ENCODE data around the gene EEF2KMT.
A peak's percentile ranks its signal among the peaks of the same experiment; 100 is the strongest.

EEF2KMT gene

GRCh38 chr16:5041600-5042133 is 55.9 kb downstream of the EEF2KMT start:
- DNase-seq (ENCODE audit: low read depth) = peak; percentile 40

- DNase-seq (ENCODE audit: low read depth) = no peak
Measured at GRCh38 chr16:5040451-5040850, 57.1 kb downstream of the EEF2KMT start.

- no peak for DNase-seq (ENCODE audit: low read depth)
Measured at GRCh38 chr16:5036228-5037156, 61.1 kb downstream of the EEF2KMT start.

GRCh38 chr16:5035909-5036227 is 61.7 kb downstream of the EEF2KMT start:
- no peak for DNase-seq (ENCODE audit: low read depth)

Data from HS-5 (cell line).